ENCODE results near the gene HEXIM2. TPM values are rescaled to one million over a fixed set of nuclear protein-coding genes. Genes with fewer than 3 reads are reported as not detected.

Gene HEXIM2
- total and polyA plus RNA-seq, 11 donors = 3.4 to 7.5 (median 5.7) TPM

GRCh38 chr17:45119964-45120363 is 41.7 kb upstream of the HEXIM2 start:
- H3K36me3 ChIP-seq = peaks cover 0 to 47% (median 27%) of the 10 kb centered on the region in 9 donors
- H3K9me3 ChIP-seq = no peaks in the 10 kb centered on the region
- H3K27me3 ChIP-seq = no peaks in the 10 kb centered on the region
- H3K27ac ChIP-seq = no peak overlapping the region
- no peak for ATAC-seq
- no peak overlapping the region for H3K4me3 ChIP-seq
- intact Hi-C loops (cut with DNase I) = loop anchor here in 2 of 10 donors (10.0 kb wide), 1 partner anchor 345 kb away; no protein-coding TSS in a partner anchor
- 83 to 92% (median 90%) methylated on average over 5 to 8 of the region's 8 CpGs for WGBS, 4 donors
- no peak for DNase-seq
- no peak for TF ChIP-seq POLR2A (IDR thresholded peaks at IDR 0.05)
- TF ChIP-seq, protein P1, sequence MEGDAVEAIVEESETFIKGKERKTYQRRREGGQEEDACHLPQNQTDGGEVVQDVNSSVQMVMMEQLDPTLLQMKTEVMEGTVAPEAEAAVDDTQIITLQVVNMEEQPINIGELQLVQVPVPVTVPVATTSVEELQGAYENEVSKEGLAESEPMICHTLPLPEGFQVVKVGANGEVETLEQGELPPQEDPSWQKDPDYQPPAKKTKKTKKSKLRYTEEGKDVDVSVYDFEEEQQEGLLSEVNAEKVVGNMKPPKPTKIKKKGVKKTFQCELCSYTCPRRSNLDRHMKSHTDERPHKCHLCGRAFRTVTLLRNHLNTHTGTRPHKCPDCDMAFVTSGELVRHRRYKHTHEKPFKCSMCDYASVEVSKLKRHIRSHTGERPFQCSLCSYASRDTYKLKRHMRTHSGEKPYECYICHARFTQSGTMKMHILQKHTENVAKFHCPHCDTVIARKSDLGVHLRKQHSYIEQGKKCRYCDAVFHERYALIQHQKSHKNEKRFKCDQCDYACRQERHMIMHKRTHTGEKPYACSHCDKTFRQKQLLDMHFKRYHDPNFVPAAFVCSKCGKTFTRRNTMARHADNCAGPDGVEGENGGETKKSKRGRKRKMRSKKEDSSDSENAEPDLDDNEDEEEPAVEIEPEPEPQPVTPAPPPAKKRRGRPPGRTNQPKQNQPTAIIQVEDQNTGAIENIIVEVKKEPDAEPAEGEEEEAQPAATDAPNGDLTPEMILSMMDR (IDR thresholded peaks at IDR 0.05) = no peak
- H3K4me1 ChIP-seq = peaks cover 5 to 32% (median 19%) of the 10 kb centered on the region in 12 donors

DNA sequence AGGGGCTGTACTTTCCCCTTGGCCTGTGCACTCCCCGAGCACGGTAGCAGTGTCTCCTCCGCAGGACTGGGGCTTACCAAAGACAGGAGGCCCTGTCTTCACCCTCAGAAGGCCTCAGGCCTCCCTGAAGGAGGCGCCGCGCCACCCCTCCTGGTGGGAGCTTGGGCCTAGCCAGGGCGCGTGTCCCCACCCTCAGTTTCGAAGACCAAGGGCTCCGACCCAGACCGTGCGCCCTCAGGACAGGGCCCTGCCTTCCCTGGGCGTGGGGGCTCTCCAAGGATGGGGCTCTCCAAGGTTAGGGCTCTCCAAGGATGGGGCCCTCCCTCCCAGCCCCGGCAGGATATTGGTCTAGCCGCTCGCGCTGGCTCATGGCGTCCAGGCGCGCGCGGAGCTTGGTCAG is 41.1 kb upstream of the HEXIM2 start:
- TF ChIP-seq, protein P1 (IDR thresholded peaks at IDR 0.05) = no peak
- no peak for TF ChIP-seq POLR2A (IDR thresholded peaks at IDR 0.05)
- H3K4me1 ChIP-seq = peaks cover 5 to 32% (median 19%) of the 10 kb centered on the region in 12 donors
- intact Hi-C loops (cut with DNase I) = loop anchor here in 2 of 10 donors (10.0 kb wide), 1 partner anchor 346 kb away; no protein-coding TSS in a partner anchor
- 69 to 90% (median 87%) methylated on average over 8 to 22 of the region's 22 CpGs for WGBS, 4 donors
- H3K27me3 ChIP-seq = no peaks in the 10 kb centered on the region
- ATAC-seq = no peak
- H3K9me3 ChIP-seq = no peaks in the 10 kb centered on the region
- no peak overlapping the region for H3K27ac ChIP-seq
- H3K36me3 ChIP-seq = peaks cover 0 to 47% (median 27%) of the 10 kb centered on the region in 9 donors
- no peak overlapping the region for H3K4me3 ChIP-seq
- DNase-seq = no peak

- Histone ChIP-seq H3K27ac (no peak overlapping the region), H3K36me3 (peaks cover 0 to 45% (median 27%) of the 10 kb centered on the region in 9 donors), H3K9me3 (no peaks in the 10 kb centered on the region), H3K27me3 (no peaks in the 10 kb centered on the region), H3K4me1 (peaks cover 5 to 32% (median 19%) of the 10 kb centered on the region in 12 donors), H3K4me3 (no peak overlapping the region)
- DNase-seq (no peak), ATAC-seq (no peak)
- WGBS, 4 donors = 70 to 87% (median 76%) methylated on average over 12 to 45 of the region's 45 CpGs
- TF ChIP-seq, protein P1 (IDR thresholded peaks at IDR 0.05) = no peak
- no peak for TF ChIP-seq POLR2A (IDR thresholded peaks at IDR 0.05)
- intact Hi-C loops (cut with DNase I) = loop anchor here in 2 of 10 donors (10.0 kb wide), 1 partner anchor 346 kb away; no protein-coding TSS in a partner anchor
Observed at GRCh38 chr17:45121055-45121454, 40.6 kb upstream of the HEXIM2 start.

DNA sequence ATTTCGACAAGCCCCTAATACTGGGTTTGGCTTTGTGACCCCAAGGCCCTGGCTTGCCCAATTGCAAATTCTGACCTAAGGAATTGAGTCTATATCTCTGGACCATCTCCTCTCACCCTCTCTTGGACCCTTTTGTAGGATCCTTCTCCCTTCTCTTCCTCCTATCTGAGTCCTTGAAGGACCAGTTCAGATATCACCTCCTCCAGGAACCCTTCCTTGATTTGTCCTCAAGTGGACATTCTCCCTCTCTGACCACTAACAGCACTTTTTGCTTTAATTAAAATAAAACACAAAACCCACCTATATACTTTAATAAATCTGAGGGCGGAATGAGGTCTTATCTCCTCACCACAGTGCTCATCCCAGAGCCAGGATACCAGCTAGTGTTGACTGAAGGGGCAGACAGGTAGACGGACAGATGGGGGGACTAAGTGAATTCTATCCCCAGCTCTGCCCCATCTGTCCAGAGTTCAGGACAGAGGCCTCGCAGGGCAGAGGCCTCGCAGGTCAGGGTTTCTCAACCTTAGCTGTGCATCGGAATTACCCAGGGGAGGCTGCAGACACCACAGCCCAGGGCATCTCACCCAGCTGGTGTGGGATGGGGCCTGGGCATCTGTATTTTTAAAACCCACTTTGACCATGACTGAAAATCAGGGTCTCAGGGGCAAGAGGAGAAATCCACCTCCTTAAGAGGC is 38.5 kb upstream of the HEXIM2 start:
- Histone ChIP-seq H3K4me3 (no peak overlapping the region), H3K36me3 (peaks cover 0 to 27% (median 15%) of the 10 kb centered on the region in 9 donors), H3K9me3 (no peaks in the 10 kb centered on the region), H3K27ac (peak overlapping the region in 3 of 12 donors; percentile 10 to 59 (median 27)), H3K27me3 (no peaks in the 10 kb centered on the region), H3K4me1 (peaks cover 7 to 53% (median 35%) of the 10 kb centered on the region in 12 donors)
- ATAC-seq (no peak), DNase-seq (no peak)
- WGBS, 4 donors = 90 to 97% (median 94%) methylated on average over 5 to 6 of the region's 6 CpGs
- intact Hi-C loops (cut with DNase I) = loop anchor here in 2 of 10 donors (10.0 kb wide), 1 partner anchor 348 kb away; no protein-coding TSS in a partner anchor
- TF ChIP-seq POLR2A (IDR thresholded peaks at IDR 0.05) = no peak
- TF ChIP-seq, protein P1 (IDR thresholded peaks at IDR 0.05) = no peak

Data from heart left ventricle (tissue), 16 donors.